Measurements from ENCODE around the gene PANX2.
"Not testable (repeated sequence)": the region's sequence is repeated elsewhere in the genome, so short reads cannot be mapped to it uniquely, and the experiment has no call there.

The PANX2 gene

GRCh38 chr22:50148991-50149721 is 21.4 kb upstream of the PANX2 start:
- peak; percentile 77 for DNase-seq

GRCh38 chr22:50150161-50151129 is 20.1 kb upstream of the PANX2 start:
- no peak for DNase-seq

GRCh38 chr22:50151571-50152537 is 18.7 kb upstream of the PANX2 start:
- DNase-seq = no peak

GRCh38 chr22:50153056-50153755 is 17.3 kb upstream of the PANX2 start:
- no peak for DNase-seq

- DNase-seq = no peak
These were observed 16.8 kb upstream of the PANX2 start for GRCh38 chr22:50153756-50154140.

- DNase-seq = no peak
These were observed 12.7 kb upstream of the PANX2 start for GRCh38 chr22:50157709-50158375.

GRCh38 chr22:50160947-50161346 is 9.6 kb upstream of the PANX2 start:
- DNase-seq = no peak

GRCh38 chr22:50161508-50162390 is 8.8 kb upstream of the PANX2 start:
- DNase-seq = no peak

GRCh38 chr22:50162391-50162956 is 8.1 kb upstream of the PANX2 start:
- no peak for DNase-seq

GRCh38 chr22:50165436-50166123 is 5.0 kb upstream of the PANX2 start:
- DNase-seq = no peak

GRCh38 chr22:50167689-50168489 is 2.6 kb upstream of the PANX2 start:
- no peak for DNase-seq

GRCh38 chr22:50168490-50169180 is 1.9 kb upstream of the PANX2 start:
- not testable (repeated sequence) for DNase-seq

GRCh38 chr22:50169181-50169759 is 1.3 kb upstream of the PANX2 start:
- no peak for DNase-seq

- peak; percentile 41 for DNase-seq
These were observed 673 bp upstream of the PANX2 start for GRCh38 chr22:50169774-50170341.

- DNase-seq = no peak
These were observed 911 bp downstream of the PANX2 start for GRCh38 chr22:50171319-50171964.

- no peak for DNase-seq
These were observed 1.5 kb downstream of the PANX2 start for GRCh38 chr22:50171965-50172421.

All from CD4-positive, alpha-beta T cell treated with Interferon gamma for 1 hour (primary cell).